Ishikawa (cell line): ENCODE results near the gene RUNX1.

Source experiments
- CEBPB ChIP-seq: IDR thresholded peaks from 2 replicates; pipeline ENCODE4 v1.6.1; 2012
- TEAD4 ChIP-seq: IDR thresholded peaks from 2 replicates; pipeline ENCODE4 v1.6.1; 2012

GRCh38 chr21:34913811-34914210, 135.3 kb downstream of the RUNX1 start:
- TF ChIP-seq CEBPB (no peak), TEAD4 (no peak)
